ENCODE data around the gene FHOD3. TPM values are rescaled to one million over a fixed set of nuclear protein-coding genes. Genes with fewer than 3 reads are reported as not detected.

The FHOD3 gene
- total RNA-seq, 1 donor from 2014 or later, result 8.9 TPM

DNA sequence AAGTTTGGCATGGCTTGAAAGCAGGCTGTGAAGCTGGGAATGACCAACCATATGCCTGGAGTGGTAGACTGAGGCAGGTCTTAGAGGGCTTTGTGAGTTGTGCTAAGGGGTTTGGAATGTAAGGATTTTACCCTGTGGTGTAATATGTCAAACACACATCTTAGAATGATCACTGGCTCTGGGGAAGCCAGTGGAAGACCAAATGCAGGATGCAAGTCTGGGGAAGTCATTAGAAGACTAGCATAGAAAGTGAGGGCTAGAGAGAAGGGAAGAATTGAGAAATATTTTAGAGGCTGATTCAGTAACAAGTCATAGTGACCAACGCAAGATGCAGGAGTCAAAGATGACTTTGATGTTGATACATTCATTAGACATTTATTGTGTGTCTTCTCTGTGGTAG lies 3.5 kb upstream of the FHOD3 start:
- Mint-ChIP-seq H3K36me3 (ENCODE audit: low read depth) (peaks cover 5% of the 10 kb centered on the region), H3K27me3 (ENCODE audit: low read depth) (peaks cover 3% of the 10 kb centered on the region), H3K9me3 (ENCODE audit: low read depth) (peaks cover 13% of the 10 kb centered on the region), H3K4me3 (ENCODE audit: unreplicated experiment) (no peak overlapping the region), H3K4me1 (ENCODE audit: low read depth) (peaks cover 4% of the 10 kb centered on the region), H3K27ac (ENCODE audit: unreplicated experiment) (no peak overlapping the region)
- TF ChIP-seq, protein P1, sequence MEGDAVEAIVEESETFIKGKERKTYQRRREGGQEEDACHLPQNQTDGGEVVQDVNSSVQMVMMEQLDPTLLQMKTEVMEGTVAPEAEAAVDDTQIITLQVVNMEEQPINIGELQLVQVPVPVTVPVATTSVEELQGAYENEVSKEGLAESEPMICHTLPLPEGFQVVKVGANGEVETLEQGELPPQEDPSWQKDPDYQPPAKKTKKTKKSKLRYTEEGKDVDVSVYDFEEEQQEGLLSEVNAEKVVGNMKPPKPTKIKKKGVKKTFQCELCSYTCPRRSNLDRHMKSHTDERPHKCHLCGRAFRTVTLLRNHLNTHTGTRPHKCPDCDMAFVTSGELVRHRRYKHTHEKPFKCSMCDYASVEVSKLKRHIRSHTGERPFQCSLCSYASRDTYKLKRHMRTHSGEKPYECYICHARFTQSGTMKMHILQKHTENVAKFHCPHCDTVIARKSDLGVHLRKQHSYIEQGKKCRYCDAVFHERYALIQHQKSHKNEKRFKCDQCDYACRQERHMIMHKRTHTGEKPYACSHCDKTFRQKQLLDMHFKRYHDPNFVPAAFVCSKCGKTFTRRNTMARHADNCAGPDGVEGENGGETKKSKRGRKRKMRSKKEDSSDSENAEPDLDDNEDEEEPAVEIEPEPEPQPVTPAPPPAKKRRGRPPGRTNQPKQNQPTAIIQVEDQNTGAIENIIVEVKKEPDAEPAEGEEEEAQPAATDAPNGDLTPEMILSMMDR (IDR thresholded peaks at IDR 0.05), result no peak
- DNase-seq (ENCODE audit: low spot score), result no peak

DNA sequence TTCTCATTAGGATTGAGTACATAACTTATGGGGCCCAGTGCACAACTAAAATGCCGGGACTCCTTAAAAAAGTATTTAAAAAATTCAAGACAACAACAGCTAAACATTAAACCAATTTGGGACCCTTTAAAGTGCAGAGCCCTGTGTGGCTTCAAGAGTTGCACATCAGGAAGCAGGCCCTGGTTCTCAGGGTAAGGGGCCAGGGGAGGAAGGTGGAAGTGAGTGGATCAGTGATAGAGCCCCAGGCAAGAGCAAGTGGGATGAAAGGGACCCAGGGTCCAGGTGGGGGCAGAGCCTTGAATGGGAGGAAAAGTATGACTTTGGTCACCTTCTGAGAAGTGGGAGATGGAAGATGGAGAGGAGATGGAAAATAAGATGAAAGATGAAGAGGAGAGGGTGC lies 2.3 kb upstream of the FHOD3 start:
- Mint-ChIP-seq H3K27ac (ENCODE audit: unreplicated experiment) (no peak overlapping the region), H3K27me3 (ENCODE audit: low read depth) (peaks cover 4% of the 10 kb centered on the region), H3K4me1 (ENCODE audit: low read depth) (peaks cover 5% of the 10 kb centered on the region), H3K4me3 (ENCODE audit: unreplicated experiment) (no peak overlapping the region), H3K36me3 (ENCODE audit: low read depth) (peaks cover 5% of the 10 kb centered on the region), H3K9me3 (ENCODE audit: low read depth) (peaks cover 8% of the 10 kb centered on the region)
- DNase-seq (ENCODE audit: low spot score), result no peak
- TF ChIP-seq, protein P1 (IDR thresholded peaks at IDR 0.05), result no peak

DNA sequence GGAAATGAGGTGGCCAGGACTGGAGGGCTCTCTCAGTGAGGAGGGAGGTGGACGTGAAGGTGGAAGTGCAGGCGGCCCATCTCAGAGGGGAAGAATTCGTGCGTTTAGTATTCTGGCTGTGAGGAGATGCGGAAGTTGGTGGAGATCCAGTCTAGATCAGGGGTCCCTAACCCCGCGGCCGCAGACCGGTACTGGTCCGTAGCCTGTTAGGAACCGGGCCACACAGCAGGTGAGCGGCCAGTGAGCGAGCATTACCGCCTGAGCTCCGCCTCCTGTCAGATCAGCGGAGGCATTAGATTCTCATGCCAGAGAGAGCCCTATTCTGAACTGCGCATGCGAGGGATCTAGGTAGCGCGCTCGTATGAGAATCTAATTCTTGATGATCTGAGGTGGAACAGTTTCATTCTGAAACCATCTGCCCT lies 1.6 kb upstream of the FHOD3 start:
- Mint-ChIP-seq H3K4me1 (ENCODE audit: low read depth) (peaks cover 5% of the 10 kb centered on the region), H3K9me3 (ENCODE audit: low read depth) (peaks cover 8% of the 10 kb centered on the region), H3K4me3 (ENCODE audit: unreplicated experiment) (no peak overlapping the region), H3K36me3 (ENCODE audit: low read depth) (peaks cover 5% of the 10 kb centered on the region), H3K27ac (ENCODE audit: unreplicated experiment) (no peak overlapping the region), H3K27me3 (ENCODE audit: low read depth) (peaks cover 6% of the 10 kb centered on the region)
- TF ChIP-seq, protein P1 (IDR thresholded peaks at IDR 0.05), result no peak
- DNase-seq (ENCODE audit: low spot score), result no peak

DNA sequence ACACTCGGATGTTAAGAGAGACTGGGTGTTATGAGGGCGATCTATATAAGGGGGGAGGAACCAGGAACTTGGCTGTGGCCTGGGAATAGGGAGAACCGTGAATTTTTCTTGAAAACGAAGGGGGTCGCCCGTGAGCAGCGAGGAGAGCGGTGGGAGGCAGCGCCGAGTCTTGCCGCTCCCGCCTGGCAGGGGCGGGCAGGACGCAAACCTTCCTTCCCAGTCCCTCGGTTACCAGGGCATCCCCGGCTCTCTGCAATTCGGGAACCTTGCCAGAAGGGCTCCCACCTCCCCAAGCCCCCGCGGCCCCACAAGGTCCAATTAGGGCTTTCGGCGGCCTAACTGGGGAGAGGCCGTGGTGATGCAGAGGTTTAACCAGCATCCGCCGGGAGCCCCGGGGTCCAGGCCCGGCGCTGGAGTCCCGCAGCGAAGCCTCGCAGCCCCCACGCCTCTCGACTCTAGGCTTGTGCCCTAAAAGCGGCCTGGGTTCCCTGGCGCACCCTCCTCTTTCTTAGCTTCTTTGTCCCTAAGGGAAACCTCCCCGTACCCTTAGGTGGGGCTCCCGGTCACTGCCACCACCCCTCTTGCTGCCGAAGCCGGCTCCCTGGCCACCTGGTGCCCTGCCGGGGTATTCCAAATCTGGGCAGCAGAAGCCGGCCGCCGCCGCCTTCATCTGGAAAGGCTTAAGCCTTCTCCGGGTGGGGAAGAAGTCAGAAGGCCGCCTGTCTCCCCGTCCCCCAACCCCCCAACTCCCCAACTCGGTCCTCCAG lies 680 bp upstream of the FHOD3 start:
- Mint-ChIP-seq H3K27ac (ENCODE audit: unreplicated experiment) (peak overlapping the region; percentile 80), H3K4me3 (ENCODE audit: unreplicated experiment) (no peak overlapping the region), H3K9me3 (ENCODE audit: low read depth) (peaks cover 2% of the 10 kb centered on the region), H3K4me1 (ENCODE audit: low read depth) (peaks cover 5% of the 10 kb centered on the region), H3K27me3 (ENCODE audit: low read depth) (peaks cover 6% of the 10 kb centered on the region), H3K36me3 (ENCODE audit: low read depth) (no peaks in the 10 kb centered on the region)
- DNase-seq (ENCODE audit: low spot score), result no peak
- TF ChIP-seq, protein P1 (IDR thresholded peaks at IDR 0.05), result peak; percentile 79

DNA sequence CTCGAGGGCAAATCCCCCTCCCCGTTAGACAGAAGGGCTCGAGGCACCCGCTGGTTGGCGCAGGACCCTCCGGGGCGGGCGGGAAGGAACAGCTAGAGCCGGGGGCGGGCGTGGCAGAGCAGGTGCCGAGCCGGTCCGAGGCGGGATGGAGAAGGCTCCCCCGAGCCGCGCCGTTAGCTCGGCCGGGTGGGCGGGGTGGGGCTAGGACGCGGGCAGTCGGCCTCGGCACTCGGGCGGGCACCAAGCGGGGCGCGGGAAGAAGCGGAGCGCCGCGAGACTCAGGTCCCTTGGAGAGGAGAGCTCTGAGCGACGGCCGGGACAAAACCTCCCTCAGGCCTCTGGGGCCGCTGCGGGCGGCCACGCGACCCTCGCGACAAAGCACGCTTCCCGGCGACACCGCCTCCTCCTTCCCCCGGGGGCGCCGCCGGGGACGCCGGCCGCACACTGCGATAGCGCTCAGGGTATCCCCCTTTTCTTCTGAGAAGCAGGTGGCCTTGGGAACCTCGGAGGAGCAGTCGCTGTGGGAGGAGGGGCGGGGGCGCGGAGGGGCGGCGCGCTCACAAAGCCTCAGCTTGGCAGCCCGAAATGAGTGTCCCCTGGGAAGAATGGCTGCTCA lies 721 bp downstream of the FHOD3 start:
- Mint-ChIP-seq H3K4me1 (ENCODE audit: low read depth) (peaks cover 5% of the 10 kb centered on the region), H3K36me3 (ENCODE audit: low read depth) (peaks cover 2% of the 10 kb centered on the region), H3K4me3 (ENCODE audit: unreplicated experiment) (peak overlapping the region; percentile 61), H3K27ac (ENCODE audit: unreplicated experiment) (no peak overlapping the region), H3K9me3 (ENCODE audit: low read depth) (no peaks in the 10 kb centered on the region), H3K27me3 (ENCODE audit: low read depth) (peaks cover 13% of the 10 kb centered on the region)
- TF ChIP-seq, protein P1 (IDR thresholded peaks at IDR 0.05), result no peak
- DNase-seq (ENCODE audit: low spot score), result no peak

Measured in chondrocyte (in vitro differentiated cells).